ENCODE results near the gene C6orf47. TPM values are rescaled to one million over a fixed set of nuclear protein-coding genes. Genes with fewer than 3 reads are reported as not detected.

Gene C6orf47
- total and polyA plus RNA-seq, 2 of the 8 experiments (the other 6 are each of a cell fraction or from before 2014, with no cell fraction given) = 4.7 to 14.6 TPM

GRCh38 chr6:31609519-31610406 is 50.8 kb downstream of the C6orf47 start:
- H3K4ac ChIP-seq (replicated peaks; ENCODE audit: insufficient read length, low read depth, low read length) = no peak overlapping the region
- no peak overlapping the region for H3K4me3 ChIP-seq (ENCODE audit: extremely low read depth in 1 of 4, insufficient read depth in 2 of 4, low read depth in 3 of 4, low read length in 4 of 4)
- no peak overlapping the region for H2AK5ac ChIP-seq (ENCODE audit: low read depth, low read length)
- H3K36me3 ChIP-seq (ENCODE audit: control insufficient read depth in 2 of 4, insufficient read depth in 4 of 4, low read length in 3 of 4) = no peaks in the 10 kb centered on the region
- no peak overlapping the region for H2BK120ac ChIP-seq (replicated peaks; ENCODE audit: low read depth, low read length)
- no peaks in the 10 kb centered on the region for H3K27me3 ChIP-seq (replicated peaks in 1 of 4; ENCODE audit: control insufficient read depth in 3 of 4, extremely low read depth in 1 of 4, insufficient read depth in 3 of 4, low read length in 3 of 4)
- no peak overlapping the region for H3K23ac ChIP-seq (ENCODE audit: insufficient read length)
- 91% methylated on average over 8 of the region's 8 CpGs; no CpG with 5 or more reads in 1 of the 2 experiments for WGBS, 2 experiments (ENCODE audit: extremely low coverage in 1 of 2, insufficient coverage in 1 of 2, insufficient read length in 1 of 2, insufficient replicate concordance in 2 of 2, low coverage in 1 of 2, low lambda C conversion rate in 2 of 2, missing lambda C conversion rate in 1 of 2)
- no peak overlapping the region for H3K9ac ChIP-seq (replicated peaks in 1 of 4; ENCODE audit: extremely low read depth in 1 of 4, low read depth in 3 of 4, low read length in 3 of 4)
- FAIRE-seq = no peak
- DNase-seq (ENCODE audit: low read depth in 1 of 2, low spot score in 2 of 2) = no peak
- CTCF ChIA-PET (ENCODE audit: partially characterized antibody) = interaction anchor here (0.7 to 21.1 kb wide), 8 partner anchors 12 to 83 kb away, joined by 3 to 613 read pairs (median 4); partner anchors contain the start of genes ATP6V1G2, DDX39B and NFKBIL1
- H3K14ac ChIP-seq (ENCODE audit: insufficient read length) = no peak overlapping the region
- H2BK12ac ChIP-seq (ENCODE audit: low read depth, low read length) = no peak overlapping the region
- H3K56ac ChIP-seq (replicated peaks; ENCODE audit: insufficient read length, low read depth, low read length) = no peak overlapping the region
- no peak overlapping the region for H2BK5ac ChIP-seq (ENCODE audit: low read depth, low read length)
- no peak overlapping the region for H4K5ac ChIP-seq (ENCODE audit: insufficient read length, low read depth, low read length)
- H3K4me1 ChIP-seq (replicated peaks in 1 of 4; ENCODE audit: control insufficient read depth in 3 of 4, insufficient read depth in 4 of 4, low read length in 3 of 4) = no peaks in the 10 kb centered on the region; a peak in 1 of 7 replicates
- no peak overlapping the region for H2BK15ac ChIP-seq (ENCODE audit: low read length)
- H2BK20ac ChIP-seq (ENCODE audit: low read length) = no peak overlapping the region
- no peaks in the 10 kb centered on the region for H3K79me1 ChIP-seq (ENCODE audit: low read depth, low read length)
- H3K18ac ChIP-seq (ENCODE audit: extremely low read depth, low read length) = no peak overlapping the region
- no peak overlapping the region for H4K8ac ChIP-seq (ENCODE audit: extremely low read depth, insufficient read depth, low read length)
- no peak overlapping the region for H3K27ac ChIP-seq (ENCODE audit: low read depth, low read length)
- no peaks in the 10 kb centered on the region for H3K79me2 ChIP-seq (ENCODE audit: control insufficient read depth in 1 of 2, insufficient read depth in 2 of 2, low read length in 2 of 2)
- H3K23me2 ChIP-seq (ENCODE audit: low read depth, low read length) = no peaks in the 10 kb centered on the region
- H3K4me2 ChIP-seq (ENCODE audit: insufficient read depth in 1 of 2, low read depth in 2 of 2, low read length in 2 of 2) = no peak overlapping the region
- no peak overlapping the region for H4K91ac ChIP-seq (replicated peaks; ENCODE audit: insufficient read length, low read length)
- no peak overlapping the region for H2AFZ ChIP-seq (ENCODE audit: low read length)
- H3K9me3 ChIP-seq (ENCODE audit: insufficient read depth in 2 of 2, low read depth in 1 of 2, low read length in 1 of 2) = no peaks in the 10 kb centered on the region
- POLR2A ChIA-PET (ENCODE audit: partially characterized antibody) = interaction anchor here (0.7 to 2.7 kb wide), 6 partner anchors 13 to 68 kb away, joined by 3 to 8 read pairs (median 4); partner anchors contain the start of genes ATP6V1G2 and DDX39B
- no peaks in the 10 kb centered on the region for H4K20me1 ChIP-seq (replicated peaks in 1 of 2; ENCODE audit: control insufficient read depth in 1 of 2, insufficient read depth in 2 of 2, low read length in 2 of 2)
